Neural cell (in vitro differentiated cells): ENCODE data around the gene ANKRD22. TPM values are rescaled to one million over a fixed set of nuclear protein-coding genes. Genes with fewer than 3 reads are reported as not detected.

Experiments used
- H2AFZ ChIP-seq: fragments of 200-600, 300-800 bp; sonication (generic), shearing (Covaris generic); 2 replicates; pipeline ENCODE4 v1.6.0; 2014; ENCODE audit warnings: low read depth, mild to moderate bottlenecking, antibody characterized with exemption, low read length, moderate library complexity
- H3F3A ChIP-seq: fragments of 200-600 bp; shearing (Covaris generic); 2 replicates; pipeline ENCODE4 v1.6.1; 2016; ENCODE audit warnings: mild to moderate bottlenecking, moderate library complexity, mixed read lengths, antibody characterized with exemption, low read length; ENCODE audit not compliant: insufficient read depth, poor library complexity, severe bottlenecking
- H3K27ac ChIP-seq: fragments of 200-600, 300-800 bp; sonication (generic), shearing (Covaris generic); 2 replicates; pipeline ENCODE4 v1.5.1; 2014; ENCODE audit warnings: mild to moderate bottlenecking, low read length, moderate library complexity
- H3K27me3 ChIP-seq: fragments of 300-800, 200-600 bp; sonication (generic), shearing (Covaris generic); 2 replicates; pipeline ENCODE4 v1.6.0; 2014; ENCODE audit warnings: mild to moderate bottlenecking, low read depth, low read length, moderate library complexity; ENCODE audit not compliant: insufficient read depth
- H3K36me3 ChIP-seq: fragments of 300-800, 200-600 bp; sonication (generic), shearing (Covaris generic); 2 replicates; pipeline ENCODE4 v1.5.1; 2014; ENCODE audit warnings: mild to moderate bottlenecking, antibody characterized with exemption, low read length, moderate library complexity; ENCODE audit not compliant: insufficient read depth
- H3K4me2 ChIP-seq: fragments of 300-800, 200-600 bp; sonication (generic), shearing (Covaris generic); 2 replicates; pipeline ENCODE4 v1.6.0; 2014; ENCODE audit warnings: mild to moderate bottlenecking, low read length
- H3K4me3 ChIP-seq: fragments of 300-800, 200-600 bp; sonication (generic), shearing (Covaris generic); 2 replicates; pipeline ENCODE4 v1.5.1; 2014; ENCODE audit warnings: mild to moderate bottlenecking, low read length, moderate library complexity
- H3K79me2 ChIP-seq: fragments of 200-600 bp; shearing (Covaris generic); replicated peaks from 2 replicates; pipeline ENCODE4 v1.6.0; 2014; ENCODE audit warnings: mild to moderate bottlenecking, low read length, moderate library complexity; ENCODE audit not compliant: insufficient read depth
- H3K9ac ChIP-seq: fragments of 300-800, 200-600 bp; sonication (generic), shearing (Covaris generic); 2 replicates; pipeline ENCODE4 v1.6.1; 2016; ENCODE audit warnings: mild to moderate bottlenecking, low read length, mixed read lengths
- H3K9me2 ChIP-seq: fragments of 200-600 bp; shearing (Covaris generic); 2 replicates; pipeline ENCODE4 v1.6.1; 2016; ENCODE audit warnings: mild to moderate bottlenecking, low read length, mixed read lengths; ENCODE audit not compliant: insufficient read depth
- H3K9me3 ChIP-seq: fragments of 200-600, 300-800 bp; sonication (generic), shearing (Covaris generic); 2 replicates; pipeline ENCODE4 v1.6.1; 2016; ENCODE audit warnings: mild to moderate bottlenecking, mixed run types, low read length, moderate library complexity, mixed read lengths
- H4K20me1 ChIP-seq: fragments of 200-600 bp; shearing (Covaris generic); 2 replicates; pipeline ENCODE4 v1.6.1; 2016; ENCODE audit warnings: mild to moderate bottlenecking, mixed run types; ENCODE audit not compliant: insufficient read depth
- EP300 ChIP-seq: fragments of 450-650 bp; conservative IDR thresholded peaks from 2 replicates; pipeline ENCODE4 v1.6.1; 2014; ENCODE audit warnings: antibody characterized with exemption, mild to moderate bottlenecking, moderate library complexity; ENCODE audit not compliant: poor library complexity, severe bottlenecking
- EZH2 ChIP-seq: fragments of 200-600, 300-800 bp; shearing (Covaris generic), sonication (generic); IDR thresholded peaks from 2 replicates; pipeline ENCODE4 v1.6.1; 2014; ENCODE audit warnings: antibody characterized with exemption, low read length, borderline replicate concordance, mild to moderate bottlenecking; ENCODE audit not compliant: insufficient read depth, poor library complexity, severe bottlenecking
- MXI1 ChIP-seq: fragments of 450-650 bp; conservative IDR thresholded peaks from 2 replicates; pipeline ENCODE4 v1.6.1; 2014; ENCODE audit warnings: antibody characterized with exemption, mild to moderate bottlenecking; ENCODE audit not compliant: poor library complexity, severe bottlenecking
- POLR2AphosphoS5 ChIP-seq: IDR thresholded peaks from 2 replicates; pipeline ENCODE4 v1.6.1; 2012
- RAD21 ChIP-seq: fragments of 450-650 bp; conservative IDR thresholded peaks from 2 replicates; pipeline ENCODE4 v1.6.1; 2014; ENCODE audit warnings: antibody characterized with exemption, mild to moderate bottlenecking, moderate library complexity
- SMC3 ChIP-seq: fragments of 450-650 bp; conservative IDR thresholded peaks from 2 replicates; pipeline ENCODE4 v1.6.1; 2014; ENCODE audit warnings: antibody characterized with exemption, mild to moderate bottlenecking, moderate library complexity; ENCODE audit not compliant: poor library complexity
- TAF1 ChIP-seq: IDR thresholded peaks from 2 replicates; pipeline ENCODE4 v1.6.1; 2012; ENCODE audit warnings: low read depth
- polyA plus RNA-seq: library from polyadenylated mRNA; depleted of rRNA; stranded (reverse); fragments of >200 nt; gene quantifications from 2 replicates; pipeline ENCODE4 v1.2.3, GENCODE V29; 2014
- TF ChIP-seq, protein P1 (sequence below): IDR thresholded peaks from 2 replicates; pipeline ENCODE4 v1.6.1; 2012; ENCODE audit warnings: borderline replicate concordance
- TF ChIP-seq, protein P2 (sequence below): fragments of 450-650 bp; IDR thresholded peaks from 2 replicates; pipeline ENCODE4 v1.5.1; 2014; ENCODE audit warnings: antibody characterized with exemption, mild to moderate bottlenecking, moderate library complexity; ENCODE audit not compliant: poor library complexity, severe bottlenecking

Gene ANKRD22
- polyA plus RNA-seq, 1 donor from 2014 or later, result 0.57 TPM

DNA sequence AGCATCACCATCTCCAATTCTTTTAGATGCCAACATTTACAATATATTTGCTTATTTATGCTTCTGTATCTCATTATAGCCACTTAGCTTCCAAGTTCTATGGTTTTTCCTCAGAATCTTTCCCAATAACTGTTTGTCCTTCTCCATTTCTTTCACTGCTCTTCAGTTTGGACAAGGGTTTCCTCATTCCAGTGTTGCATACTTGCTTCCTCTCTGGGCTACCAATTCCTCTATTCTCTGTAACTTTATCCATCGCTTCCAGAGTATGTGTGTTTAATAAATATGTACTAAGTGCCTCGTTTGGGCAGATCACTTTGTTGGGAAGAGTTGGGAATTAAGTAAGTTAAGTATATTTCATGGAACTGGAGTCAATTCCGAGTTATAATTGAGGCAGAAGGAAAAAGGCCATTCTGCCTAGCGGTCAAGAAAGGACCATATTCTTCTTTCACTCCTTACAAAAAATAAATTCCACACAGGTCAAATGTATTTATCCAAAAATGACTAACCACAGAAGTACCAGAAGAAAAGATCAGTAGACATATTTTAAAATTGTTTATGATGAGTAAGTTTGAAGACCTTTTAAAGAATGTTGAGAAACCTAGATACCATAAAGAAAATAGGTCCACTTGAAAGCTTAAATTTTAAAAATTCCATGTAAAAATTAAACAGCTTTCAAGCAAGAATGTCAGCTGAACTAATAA is 39.2 kb upstream of the ANKRD22 start:
- no peaks in the 10 kb centered on the region for H3K9me3 ChIP-seq
- H3K79me2 ChIP-seq, result no peaks in the 10 kb centered on the region
- H3K9ac ChIP-seq, result no peak overlapping the region
- TF ChIP-seq RAD21, result no peak
- TF ChIP-seq, protein P1, sequence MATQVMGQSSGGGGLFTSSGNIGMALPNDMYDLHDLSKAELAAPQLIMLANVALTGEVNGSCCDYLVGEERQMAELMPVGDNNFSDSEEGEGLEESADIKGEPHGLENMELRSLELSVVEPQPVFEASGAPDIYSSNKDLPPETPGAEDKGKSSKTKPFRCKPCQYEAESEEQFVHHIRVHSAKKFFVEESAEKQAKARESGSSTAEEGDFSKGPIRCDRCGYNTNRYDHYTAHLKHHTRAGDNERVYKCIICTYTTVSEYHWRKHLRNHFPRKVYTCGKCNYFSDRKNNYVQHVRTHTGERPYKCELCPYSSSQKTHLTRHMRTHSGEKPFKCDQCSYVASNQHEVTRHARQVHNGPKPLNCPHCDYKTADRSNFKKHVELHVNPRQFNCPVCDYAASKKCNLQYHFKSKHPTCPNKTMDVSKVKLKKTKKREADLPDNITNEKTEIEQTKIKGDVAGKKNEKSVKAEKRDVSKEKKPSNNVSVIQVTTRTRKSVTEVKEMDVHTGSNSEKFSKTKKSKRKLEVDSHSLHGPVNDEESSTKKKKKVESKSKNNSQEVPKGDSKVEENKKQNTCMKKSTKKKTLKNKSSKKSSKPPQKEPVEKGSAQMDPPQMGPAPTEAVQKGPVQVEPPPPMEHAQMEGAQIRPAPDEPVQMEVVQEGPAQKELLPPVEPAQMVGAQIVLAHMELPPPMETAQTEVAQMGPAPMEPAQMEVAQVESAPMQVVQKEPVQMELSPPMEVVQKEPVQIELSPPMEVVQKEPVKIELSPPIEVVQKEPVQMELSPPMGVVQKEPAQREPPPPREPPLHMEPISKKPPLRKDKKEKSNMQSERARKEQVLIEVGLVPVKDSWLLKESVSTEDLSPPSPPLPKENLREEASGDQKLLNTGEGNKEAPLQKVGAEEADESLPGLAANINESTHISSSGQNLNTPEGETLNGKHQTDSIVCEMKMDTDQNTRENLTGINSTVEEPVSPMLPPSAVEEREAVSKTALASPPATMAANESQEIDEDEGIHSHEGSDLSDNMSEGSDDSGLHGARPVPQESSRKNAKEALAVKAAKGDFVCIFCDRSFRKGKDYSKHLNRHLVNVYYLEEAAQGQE, result no peak
- TF ChIP-seq TAF1, result no peak
- no peak for TF ChIP-seq SMC3
- TF ChIP-seq EZH2, result no peak
- no peak for TF ChIP-seq EP300
- TF ChIP-seq, protein P2, sequence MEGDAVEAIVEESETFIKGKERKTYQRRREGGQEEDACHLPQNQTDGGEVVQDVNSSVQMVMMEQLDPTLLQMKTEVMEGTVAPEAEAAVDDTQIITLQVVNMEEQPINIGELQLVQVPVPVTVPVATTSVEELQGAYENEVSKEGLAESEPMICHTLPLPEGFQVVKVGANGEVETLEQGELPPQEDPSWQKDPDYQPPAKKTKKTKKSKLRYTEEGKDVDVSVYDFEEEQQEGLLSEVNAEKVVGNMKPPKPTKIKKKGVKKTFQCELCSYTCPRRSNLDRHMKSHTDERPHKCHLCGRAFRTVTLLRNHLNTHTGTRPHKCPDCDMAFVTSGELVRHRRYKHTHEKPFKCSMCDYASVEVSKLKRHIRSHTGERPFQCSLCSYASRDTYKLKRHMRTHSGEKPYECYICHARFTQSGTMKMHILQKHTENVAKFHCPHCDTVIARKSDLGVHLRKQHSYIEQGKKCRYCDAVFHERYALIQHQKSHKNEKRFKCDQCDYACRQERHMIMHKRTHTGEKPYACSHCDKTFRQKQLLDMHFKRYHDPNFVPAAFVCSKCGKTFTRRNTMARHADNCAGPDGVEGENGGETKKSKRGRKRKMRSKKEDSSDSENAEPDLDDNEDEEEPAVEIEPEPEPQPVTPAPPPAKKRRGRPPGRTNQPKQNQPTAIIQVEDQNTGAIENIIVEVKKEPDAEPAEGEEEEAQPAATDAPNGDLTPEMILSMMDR, result no peak
- no peak for TF ChIP-seq POLR2AphosphoS5
- TF ChIP-seq MXI1, result no peak
- no peak overlapping the region for H3K27ac ChIP-seq
- no peaks in the 10 kb centered on the region for H3K9me2 ChIP-seq
- no peak overlapping the region for H3K4me2 ChIP-seq
- H4K20me1 ChIP-seq, result no peaks in the 10 kb centered on the region
- no peak overlapping the region for H2AFZ ChIP-seq
- H3K4me3 ChIP-seq, result no peak overlapping the region
- no peaks in the 10 kb centered on the region for H3F3A ChIP-seq
- no peaks in the 10 kb centered on the region for H3K27me3 ChIP-seq
- H3K36me3 ChIP-seq, result no peaks in the 10 kb centered on the region

DNA sequence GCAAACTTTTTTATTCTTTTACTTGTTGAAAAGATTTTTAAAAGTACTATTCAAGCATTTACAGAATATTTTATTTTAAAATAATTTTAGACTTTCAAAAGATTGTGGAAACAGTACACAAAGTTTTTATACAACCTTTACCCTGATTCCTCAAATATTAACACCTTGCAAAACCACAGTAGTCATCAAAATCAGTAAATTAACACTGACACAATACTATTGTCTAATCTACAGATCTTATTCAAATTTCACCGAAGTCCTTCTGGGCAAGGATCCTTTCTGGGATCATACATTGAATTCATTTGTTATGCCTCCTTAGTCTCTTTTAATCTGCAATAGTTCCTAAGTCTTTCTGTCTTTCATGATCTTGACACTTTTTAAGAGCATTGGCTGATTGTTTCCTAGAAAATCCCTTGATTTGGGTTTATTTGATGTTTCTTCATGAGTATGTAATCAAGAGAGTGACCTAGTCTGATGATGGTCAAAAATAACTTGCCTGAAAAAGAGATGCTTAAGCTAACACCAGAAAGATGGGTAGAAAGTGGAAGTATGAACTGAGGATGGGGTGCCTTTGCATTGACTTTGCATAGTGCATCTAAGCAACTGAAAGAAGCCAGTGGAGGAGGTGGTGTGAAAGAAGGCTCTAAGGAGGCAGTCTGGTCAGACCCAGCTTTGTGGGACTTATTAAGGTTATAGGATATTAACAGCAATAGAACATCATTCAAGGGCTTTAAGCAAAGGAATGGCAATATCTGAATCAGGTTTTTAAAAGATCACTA is 38.1 kb upstream of the ANKRD22 start:
- no peak overlapping the region for H3K9ac ChIP-seq
- H3K4me3 ChIP-seq, result no peak overlapping the region
- no peaks in the 10 kb centered on the region for H3K36me3 ChIP-seq
- no peak overlapping the region for H2AFZ ChIP-seq
- no peak for TF ChIP-seq RAD21
- no peak for TF ChIP-seq EZH2
- no peak for TF ChIP-seq POLR2AphosphoS5
- TF ChIP-seq MXI1, result no peak
- no peaks in the 10 kb centered on the region for H3K27me3 ChIP-seq
- H3K27ac ChIP-seq, result no peak overlapping the region
- no peaks in the 10 kb centered on the region for H3K79me2 ChIP-seq
- no peak overlapping the region for H3K4me2 ChIP-seq
- no peaks in the 10 kb centered on the region for H3K9me3 ChIP-seq
- no peaks in the 10 kb centered on the region for H4K20me1 ChIP-seq
- H3F3A ChIP-seq, result no peaks in the 10 kb centered on the region
- no peaks in the 10 kb centered on the region for H3K9me2 ChIP-seq
